Muscle layer of colon (tissue), 2 donors: ENCODE measurements around the gene HDX.

Source experiments
- H3K27ac ChIP-seq: one replicate; pipeline ENCODE4 v1.7.0; 2013; ENCODE audit warnings: low read depth, mild to moderate bottlenecking, low read length, moderate library complexity
- H3K27me3 ChIP-seq, 2 donors: one replicate each; pipeline ENCODE4 v1.7.0; 2013; ENCODE audit warnings: low read length in 2 of 2, mild to moderate bottlenecking in 2 of 2; ENCODE audit not compliant: insufficient read depth in 2 of 2, control insufficient read depth in 1 of 2
- H3K36me3 ChIP-seq: one replicate; pipeline ENCODE4 v1.7.0; 2013; ENCODE audit warnings: mild to moderate bottlenecking, low read length; ENCODE audit not compliant: insufficient read depth
- H3K4me1 ChIP-seq: one replicate; pipeline ENCODE4 v1.7.0; 2013; ENCODE audit warnings: mild to moderate bottlenecking, low read length; ENCODE audit not compliant: insufficient read depth
- H3K4me3 ChIP-seq, 2 donors: one replicate each; pipeline ENCODE4 v1.7.0; 2013; ENCODE audit warnings: low read length in 2 of 2, low read depth in 1 of 2, mild to moderate bottlenecking in 1 of 2, moderate library complexity in 1 of 2
- H3K9ac ChIP-seq: one replicate; pipeline ENCODE4 v1.7.0; 2013; ENCODE audit warnings: low read length
- H3K9me3 ChIP-seq: one replicate; pipeline ENCODE4 v1.7.0; 2013; ENCODE audit warnings: mild to moderate bottlenecking, low read length
- donor health status: abdominal sarcoma.
- donor health status: Adenocarcinoma of cecum.

Gene HDX

DNA sequence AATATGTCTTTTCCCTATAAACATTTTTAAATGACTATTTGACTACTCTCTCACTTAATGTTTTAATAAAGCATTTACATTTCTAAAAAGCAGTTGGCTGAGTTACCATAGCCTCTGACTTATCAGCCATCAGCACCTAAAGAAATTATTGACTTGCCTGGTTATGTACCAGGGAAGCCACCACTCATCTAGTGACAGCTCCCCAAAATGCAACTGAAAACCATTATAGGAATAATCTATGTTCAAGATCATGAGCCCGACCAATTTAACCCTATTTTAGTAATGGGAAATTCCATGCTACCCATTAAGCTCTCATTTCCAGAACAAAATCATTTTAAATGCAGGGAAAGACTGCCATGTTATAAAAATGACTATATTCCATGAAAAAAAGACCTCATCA, 34.4 kb downstream of the HDX start:
- H3K27me3 ChIP-seq, result no peaks in the 10 kb centered on the region
- H3K4me3 ChIP-seq, result no peak overlapping the region
- no peak overlapping the region for H3K9ac ChIP-seq
- no peaks in the 10 kb centered on the region for H3K36me3 ChIP-seq
- no peaks in the 10 kb centered on the region for H3K9me3 ChIP-seq
- no peak overlapping the region for H3K27ac ChIP-seq
- H3K4me1 ChIP-seq, result no peaks in the 10 kb centered on the region

GRCh38 chrX:84453351-84454246, 48.7 kb downstream of the HDX start:
- Histone ChIP-seq H3K4me1 (no peaks in the 10 kb centered on the region), H3K4me3 (no peak overlapping the region), H3K9me3 (no peaks in the 10 kb centered on the region), H3K9ac (no peak overlapping the region), H3K27me3 (no peaks in the 10 kb centered on the region), H3K27ac (no peak overlapping the region), H3K36me3 (no peaks in the 10 kb centered on the region)

DNA sequence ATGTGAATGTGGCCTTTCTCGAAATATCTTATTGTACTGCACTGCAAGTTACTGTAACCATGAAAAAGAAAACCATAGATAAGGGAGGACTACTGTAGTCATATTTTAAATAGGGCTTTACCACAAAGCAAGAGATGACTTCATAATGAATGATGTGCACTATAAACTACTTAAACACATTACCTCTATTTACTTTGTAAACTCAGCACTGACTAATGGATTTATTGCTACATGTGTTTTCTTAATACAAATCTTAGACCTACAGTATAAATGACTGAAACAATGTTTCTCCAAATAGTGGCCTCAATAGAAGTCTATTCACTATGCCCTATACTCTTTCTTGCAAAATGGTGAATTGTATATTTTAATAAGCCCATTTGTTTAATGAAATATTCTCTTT, 61.1 kb downstream of the HDX start:
- Histone ChIP-seq H3K9me3 (peaks cover 5% of the 10 kb centered on the region), H3K27me3 (no peaks in the 10 kb centered on the region), H3K4me3 (no peak overlapping the region), H3K9ac (no peak overlapping the region), H3K36me3 (no peaks in the 10 kb centered on the region), H3K27ac (no peak overlapping the region), H3K4me1 (no peaks in the 10 kb centered on the region)

- Histone ChIP-seq H3K9ac (no peak overlapping the region), H3K4me1 (no peaks in the 10 kb centered on the region), H3K4me3 (no peak overlapping the region), H3K9me3 (no peaks in the 10 kb centered on the region), H3K27me3 (no peaks in the 10 kb centered on the region), H3K27ac (no peak overlapping the region), H3K36me3 (no peaks in the 10 kb centered on the region)
These were observed 87.1 kb downstream of the HDX start for GRCh38 chrX:84415140-84415539.

GRCh38 chrX:84363663-84364062, 138.6 kb downstream of the HDX start:
- H3K4me1 ChIP-seq, result peaks cover 5% of the 10 kb centered on the region
- H3K36me3 ChIP-seq, result no peaks in the 10 kb centered on the region
- no peak overlapping the region for H3K9ac ChIP-seq
- no peak overlapping the region for H3K27ac ChIP-seq
- H3K27me3 ChIP-seq, result no peaks in the 10 kb centered on the region
- no peaks in the 10 kb centered on the region for H3K9me3 ChIP-seq
- H3K4me3 ChIP-seq, result no peak overlapping the region

GRCh38 chrX:84363051-84363450, 139.2 kb downstream of the HDX start:
- H3K27ac ChIP-seq, result no peak overlapping the region
- no peaks in the 10 kb centered on the region for H3K27me3 ChIP-seq
- peaks cover 5% of the 10 kb centered on the region for H3K4me1 ChIP-seq
- H3K36me3 ChIP-seq, result no peaks in the 10 kb centered on the region
- no peak overlapping the region for H3K4me3 ChIP-seq
- no peak overlapping the region for H3K9ac ChIP-seq
- no peaks in the 10 kb centered on the region for H3K9me3 ChIP-seq

- no peaks in the 10 kb centered on the region for H3K36me3 ChIP-seq
- peaks cover 5% of the 10 kb centered on the region for H3K4me1 ChIP-seq
- no peak overlapping the region for H3K9ac ChIP-seq
- no peaks in the 10 kb centered on the region for H3K27me3 ChIP-seq
- H3K4me3 ChIP-seq, result no peak overlapping the region
- no peak overlapping the region for H3K27ac ChIP-seq
- H3K9me3 ChIP-seq, result no peaks in the 10 kb centered on the region
These were observed 139.9 kb downstream of the HDX start for GRCh38 chrX:84362184-84362838.

DNA sequence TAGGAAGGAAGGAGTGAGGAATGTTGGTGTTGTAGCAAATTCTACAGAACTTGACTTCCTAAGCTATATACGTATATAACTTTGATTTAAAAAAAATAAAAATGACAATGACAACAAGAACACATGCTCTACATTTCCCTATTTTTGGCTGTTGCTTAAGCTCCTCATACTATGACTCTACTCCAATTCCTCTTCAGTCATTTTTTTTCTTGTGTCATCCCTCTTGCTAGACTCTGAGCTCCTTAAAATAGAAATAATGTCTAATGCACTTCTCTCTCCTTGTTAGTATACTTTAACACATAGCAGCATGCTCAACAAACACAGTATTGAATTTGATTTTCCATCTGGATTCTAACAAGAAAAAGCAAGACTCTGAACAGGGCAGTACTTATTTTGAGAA, 144.0 kb downstream of the HDX start:
- Histone ChIP-seq H3K9me3 (no peaks in the 10 kb centered on the region), H3K27ac (no peak overlapping the region), H3K9ac (no peak overlapping the region), H3K4me1 (peaks cover 5% of the 10 kb centered on the region), H3K4me3 (no peak overlapping the region), H3K36me3 (no peaks in the 10 kb centered on the region), H3K27me3 (no peaks in the 10 kb centered on the region)

DNA sequence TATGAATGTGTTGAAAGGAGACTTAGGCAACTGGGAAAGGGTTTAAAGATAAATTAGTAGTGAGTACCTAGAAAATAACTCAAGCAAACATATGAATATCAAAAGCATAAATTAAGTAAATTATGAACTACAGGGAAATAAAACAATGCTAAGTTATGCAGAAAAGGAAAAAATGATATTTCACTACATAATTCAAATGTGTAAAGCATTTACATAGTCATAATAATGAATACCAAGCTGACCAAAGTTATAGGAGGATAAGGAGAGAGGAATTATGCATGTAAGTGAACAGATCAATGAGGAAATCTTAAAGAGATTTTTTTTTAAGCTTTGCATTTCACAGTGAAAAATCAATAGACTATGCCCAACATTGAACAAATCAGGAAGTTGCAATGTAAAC, 145.0 kb downstream of the HDX start:
- Histone ChIP-seq H3K4me3 (no peak overlapping the region), H3K36me3 (no peaks in the 10 kb centered on the region), H3K27me3 (no peaks in the 10 kb centered on the region), H3K9ac (no peak overlapping the region), H3K4me1 (peaks cover 2% of the 10 kb centered on the region), H3K9me3 (no peaks in the 10 kb centered on the region), H3K27ac (no peak overlapping the region)

DNA sequence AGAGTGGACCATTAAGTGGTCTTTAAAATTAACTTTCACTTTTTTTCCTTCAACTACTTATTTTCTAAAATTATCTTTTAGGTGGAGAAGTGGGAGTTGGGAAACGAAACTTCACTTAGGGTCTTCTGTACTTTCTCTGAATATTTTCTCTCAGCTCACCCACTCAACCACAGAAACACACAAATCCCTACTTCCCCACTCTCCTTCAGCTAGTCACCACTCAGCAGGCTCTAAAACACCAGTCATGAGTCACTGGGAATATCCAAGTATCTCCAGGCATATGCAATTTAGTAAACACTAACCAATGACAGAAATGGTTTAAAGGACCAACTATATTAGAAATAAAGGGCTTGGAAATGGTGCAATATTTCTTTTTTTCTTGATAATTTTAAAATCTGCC, 161.3 kb downstream of the HDX start:
- Histone ChIP-seq H3K9ac (no peak overlapping the region), H3K4me1 (no peaks in the 10 kb centered on the region), H3K9me3 (no peaks in the 10 kb centered on the region), H3K27ac (no peak overlapping the region), H3K27me3 (no peaks in the 10 kb centered on the region), H3K4me3 (no peak overlapping the region), H3K36me3 (no peaks in the 10 kb centered on the region)

GRCh38 chrX:84339507-84340364, 162.5 kb downstream of the HDX start:
- no peaks in the 10 kb centered on the region for H3K4me1 ChIP-seq
- H3K9ac ChIP-seq, result no peak overlapping the region
- H3K36me3 ChIP-seq, result no peaks in the 10 kb centered on the region
- H3K27ac ChIP-seq, result no peak overlapping the region
- H3K27me3 ChIP-seq, result no peaks in the 10 kb centered on the region
- no peaks in the 10 kb centered on the region for H3K9me3 ChIP-seq
- no peak overlapping the region for H3K4me3 ChIP-seq
